Ovary (tissue), 3 donors: ENCODE results near the gene RSF1.

Experiments used
- EP300 ChIP-seq: sonication (generic); formaldehyde crosslinking; IDR thresholded peaks from one replicate; pipeline ENCODE4 v1.6.1; 2017; ENCODE audit warnings: antibody characterized with exemption
- POLR2A ChIP-seq: fragments of 450-650 bp; IDR thresholded peaks from one replicate; pipeline ENCODE4 v1.6.1; 2017; ENCODE audit warnings: antibody characterized with exemption, mild to moderate bottlenecking, moderate library complexity
- TF ChIP-seq, protein P1 (sequence below), 3 donors: fragments of 450-650 bp in 2 of 3; fragments of 200-600 bp in 1 of 3; IDR thresholded peaks; one replicate each; pipeline versions ENCODE4 v1.5.1 to v1.8.0; 2016 to 2022; ENCODE audit warnings: antibody characterized with exemption in 3 of 3, mild to moderate bottlenecking in 1 of 3
- donor health status: DM: no; HTN: no; CAD: no.

GRCh38 chr11:77619576-77620198 lies 200.8 kb downstream of the RSF1 start:
- TF ChIP-seq, protein P1, sequence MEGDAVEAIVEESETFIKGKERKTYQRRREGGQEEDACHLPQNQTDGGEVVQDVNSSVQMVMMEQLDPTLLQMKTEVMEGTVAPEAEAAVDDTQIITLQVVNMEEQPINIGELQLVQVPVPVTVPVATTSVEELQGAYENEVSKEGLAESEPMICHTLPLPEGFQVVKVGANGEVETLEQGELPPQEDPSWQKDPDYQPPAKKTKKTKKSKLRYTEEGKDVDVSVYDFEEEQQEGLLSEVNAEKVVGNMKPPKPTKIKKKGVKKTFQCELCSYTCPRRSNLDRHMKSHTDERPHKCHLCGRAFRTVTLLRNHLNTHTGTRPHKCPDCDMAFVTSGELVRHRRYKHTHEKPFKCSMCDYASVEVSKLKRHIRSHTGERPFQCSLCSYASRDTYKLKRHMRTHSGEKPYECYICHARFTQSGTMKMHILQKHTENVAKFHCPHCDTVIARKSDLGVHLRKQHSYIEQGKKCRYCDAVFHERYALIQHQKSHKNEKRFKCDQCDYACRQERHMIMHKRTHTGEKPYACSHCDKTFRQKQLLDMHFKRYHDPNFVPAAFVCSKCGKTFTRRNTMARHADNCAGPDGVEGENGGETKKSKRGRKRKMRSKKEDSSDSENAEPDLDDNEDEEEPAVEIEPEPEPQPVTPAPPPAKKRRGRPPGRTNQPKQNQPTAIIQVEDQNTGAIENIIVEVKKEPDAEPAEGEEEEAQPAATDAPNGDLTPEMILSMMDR (IDR thresholded peaks at IDR 0.05): peak; percentile 33 to 74 (median 68)
- no peak for TF ChIP-seq POLR2A
- TF ChIP-seq EP300: no peak
